ENCODE data around the gene ADAMTS15. TPM values are rescaled to one million over a fixed set of nuclear protein-coding genes. Genes with fewer than 3 reads are reported as not detected.

Gene ADAMTS15
- total RNA-seq, 2 experiments from 2014 or later = 0.08 to 0.11 TPM

DNA sequence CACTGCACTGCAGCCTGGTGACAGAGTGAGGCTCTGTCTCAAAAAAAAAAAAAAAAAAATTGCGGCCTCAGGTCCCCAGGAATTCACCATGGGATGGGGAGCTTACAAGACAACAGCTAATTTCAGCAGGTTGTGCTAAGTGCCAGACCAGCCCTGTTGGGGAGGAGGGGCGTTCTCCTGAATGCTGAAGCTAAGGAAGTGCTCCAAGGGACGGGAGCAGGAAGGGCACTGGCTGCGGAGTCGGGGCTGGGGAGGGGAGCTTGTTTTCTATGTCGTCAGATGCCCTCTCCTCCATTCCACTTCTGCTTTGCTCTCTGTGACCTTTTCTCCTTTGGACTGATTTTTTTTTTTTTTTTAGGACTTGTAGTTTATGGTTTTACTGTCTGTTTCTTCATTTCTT, 4.5 kb downstream of the ADAMTS15 start:
- DNase-seq = no peak
- peaks cover 56% of the 10 kb centered on the region for H3K27me3 Mint-ChIP-seq
- peaks cover 3% of the 10 kb centered on the region for H3K4me1 Mint-ChIP-seq (ENCODE audit: low read depth)
- Histone ChIP-seq H3K4me3 (ENCODE audit: low read length) (no peak overlapping the region), H3K36me3 (ENCODE audit: insufficient read depth, low read length) (no peaks in the 10 kb centered on the region), H3K27ac (ENCODE audit: low read depth in 1 of 2, low read length in 2 of 2) (no peak overlapping the region), H3K27me3 (ENCODE audit: control insufficient read depth in 1 of 2, insufficient read depth in 2 of 2, low read length in 2 of 2) (peaks cover 13 to 38% of the 10 kb centered on the region in 2 experiments), H3K9me3 (ENCODE audit: control insufficient read depth in 1 of 2, insufficient read depth in 1 of 2, low read length in 2 of 2) (peaks cover 0 to 7% of the 10 kb centered on the region in 2 experiments), H3K4me1 (ENCODE audit: insufficient read depth, low read length) (peaks cover 13% of the 10 kb centered on the region)
- CTCF ChIA-PET = interaction anchor here (0.7 kb wide), 1 partner anchor 10 kb away, joined by 5 read pairs; no protein-coding TSS in a partner anchor
- ATAC-seq (ENCODE audit: poor library complexity) = no peak
- no peak overlapping the region for H3K4me3 Mint-ChIP-seq
- H3K9me3 Mint-ChIP-seq = no peaks in the 10 kb centered on the region
- POLR2A ChIA-PET = no interaction called here
- no peak overlapping the region for H3K27ac Mint-ChIP-seq
- no peaks in the 10 kb centered on the region for H3K36me3 Mint-ChIP-seq (ENCODE audit: low read depth)
- intact Hi-C loops (cut with DNase I, micrococcal nuclease) = no loop called here
- TF ChIP-seq, protein P1, sequence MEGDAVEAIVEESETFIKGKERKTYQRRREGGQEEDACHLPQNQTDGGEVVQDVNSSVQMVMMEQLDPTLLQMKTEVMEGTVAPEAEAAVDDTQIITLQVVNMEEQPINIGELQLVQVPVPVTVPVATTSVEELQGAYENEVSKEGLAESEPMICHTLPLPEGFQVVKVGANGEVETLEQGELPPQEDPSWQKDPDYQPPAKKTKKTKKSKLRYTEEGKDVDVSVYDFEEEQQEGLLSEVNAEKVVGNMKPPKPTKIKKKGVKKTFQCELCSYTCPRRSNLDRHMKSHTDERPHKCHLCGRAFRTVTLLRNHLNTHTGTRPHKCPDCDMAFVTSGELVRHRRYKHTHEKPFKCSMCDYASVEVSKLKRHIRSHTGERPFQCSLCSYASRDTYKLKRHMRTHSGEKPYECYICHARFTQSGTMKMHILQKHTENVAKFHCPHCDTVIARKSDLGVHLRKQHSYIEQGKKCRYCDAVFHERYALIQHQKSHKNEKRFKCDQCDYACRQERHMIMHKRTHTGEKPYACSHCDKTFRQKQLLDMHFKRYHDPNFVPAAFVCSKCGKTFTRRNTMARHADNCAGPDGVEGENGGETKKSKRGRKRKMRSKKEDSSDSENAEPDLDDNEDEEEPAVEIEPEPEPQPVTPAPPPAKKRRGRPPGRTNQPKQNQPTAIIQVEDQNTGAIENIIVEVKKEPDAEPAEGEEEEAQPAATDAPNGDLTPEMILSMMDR (IDR thresholded peaks at IDR 0.05) = no peak

DNA sequence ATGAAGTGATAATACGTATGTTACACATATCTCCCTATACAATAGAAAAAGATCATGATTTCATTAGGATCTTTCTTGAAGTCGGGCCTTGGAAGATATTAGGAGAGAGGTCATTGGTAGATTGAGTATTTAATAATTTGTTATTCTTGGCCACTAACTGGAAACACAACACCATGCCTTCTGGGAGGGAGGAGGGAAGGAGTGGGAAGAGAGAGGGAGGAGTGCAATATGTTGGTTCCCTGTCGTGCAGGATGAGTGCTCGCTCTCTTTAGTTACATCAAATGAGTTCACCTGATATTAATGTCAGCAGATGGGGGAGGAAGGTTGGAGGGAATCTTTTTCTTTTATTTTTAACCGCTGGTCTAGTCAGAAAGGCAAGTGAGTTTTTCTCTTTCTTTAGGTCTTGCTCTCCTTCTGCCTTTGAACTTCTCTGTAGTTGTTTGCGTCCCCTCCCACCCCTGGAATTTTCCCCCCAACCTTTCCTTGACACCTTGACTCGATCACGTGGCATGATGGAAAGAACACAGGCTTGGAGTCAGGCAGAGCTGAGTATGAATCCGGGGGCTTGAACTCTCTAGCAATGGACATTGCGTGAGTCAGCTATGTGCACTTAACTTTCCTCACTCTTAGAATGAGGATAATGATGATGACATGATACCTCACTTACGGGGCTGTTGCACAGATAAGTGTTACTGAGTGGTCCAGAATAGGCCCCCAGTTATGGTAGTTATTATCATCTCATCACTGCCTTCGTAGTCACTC, 6.2 kb downstream of the ADAMTS15 start:
- Mint-ChIP-seq H3K4me1 (ENCODE audit: low read depth) (no peaks in the 10 kb centered on the region), H3K27me3 (peaks cover 57% of the 10 kb centered on the region), H3K4me3 (no peak overlapping the region), H3K9me3 (no peaks in the 10 kb centered on the region), H3K36me3 (ENCODE audit: low read depth) (no peaks in the 10 kb centered on the region), H3K27ac (no peak overlapping the region)
- Histone ChIP-seq H3K36me3 (ENCODE audit: insufficient read depth, low read length) (no peaks in the 10 kb centered on the region), H3K4me3 (ENCODE audit: low read length) (no peak overlapping the region), H3K9me3 (ENCODE audit: control insufficient read depth in 1 of 2, insufficient read depth in 1 of 2, low read length in 2 of 2) (peaks cover 0 to 6% of the 10 kb centered on the region in 2 experiments), H3K27me3 (ENCODE audit: control insufficient read depth in 1 of 2, insufficient read depth in 2 of 2, low read length in 2 of 2) (peaks cover 4 to 20% of the 10 kb centered on the region in 2 experiments), H3K4me1 (ENCODE audit: insufficient read depth, low read length) (no peaks in the 10 kb centered on the region), H3K27ac (ENCODE audit: low read depth in 1 of 2, low read length in 2 of 2) (no peak overlapping the region)
- POLR2A ChIA-PET = no interaction called here
- TF ChIP-seq, protein P1 (IDR thresholded peaks at IDR 0.05) = no peak
- no peak for ATAC-seq (ENCODE audit: poor library complexity)
- intact Hi-C loops (cut with DNase I, micrococcal nuclease) = no loop called here
- CTCF ChIA-PET = no interaction called here
- DNase-seq = no peak

DNA sequence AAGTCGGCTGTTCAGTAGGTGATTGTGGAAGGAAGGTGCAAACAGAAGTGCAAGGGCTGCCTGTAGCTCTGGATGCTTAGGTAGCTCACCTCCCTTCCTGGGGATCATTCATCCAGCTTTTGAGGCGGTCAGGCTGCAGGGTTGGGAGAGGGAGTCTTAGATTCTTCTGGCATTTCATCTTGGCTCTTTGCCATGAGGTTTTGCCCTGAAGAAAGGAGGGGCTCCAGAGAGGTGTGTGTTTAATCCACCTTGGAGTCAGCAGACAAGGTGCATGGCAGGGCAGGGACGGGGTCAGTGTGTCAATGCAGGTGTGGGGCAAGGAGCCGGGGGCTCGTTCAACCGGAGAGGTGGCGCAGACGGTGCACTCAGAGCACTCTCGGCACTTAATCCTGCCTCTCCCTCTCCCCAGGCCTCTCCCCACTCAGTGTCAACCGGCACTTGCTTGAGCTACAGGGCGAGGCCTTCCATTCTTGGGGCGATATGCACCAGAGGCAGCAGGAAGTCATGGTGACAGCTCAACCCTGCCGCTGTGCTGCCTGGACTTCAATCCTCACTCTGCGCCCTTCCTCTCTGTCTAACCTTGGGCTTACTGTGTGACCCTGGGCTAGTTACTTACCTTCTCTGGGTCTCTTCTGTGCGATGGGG, 7.2 kb downstream of the ADAMTS15 start:
- no peaks in the 10 kb centered on the region for H3K9me3 Mint-ChIP-seq
- Histone ChIP-seq H3K27me3 (ENCODE audit: control insufficient read depth in 1 of 2, insufficient read depth in 2 of 2, low read length in 2 of 2) (peaks cover 2 to 12% of the 10 kb centered on the region in 2 experiments), H3K4me1 (ENCODE audit: insufficient read depth, low read length) (no peaks in the 10 kb centered on the region), H3K4me3 (ENCODE audit: low read length) (no peak overlapping the region), H3K36me3 (ENCODE audit: insufficient read depth, low read length) (no peaks in the 10 kb centered on the region), H3K27ac (ENCODE audit: low read depth in 1 of 2, low read length in 2 of 2) (no peak overlapping the region), H3K9me3 (ENCODE audit: control insufficient read depth in 1 of 2, insufficient read depth in 1 of 2, low read length in 2 of 2) (no peaks in the 10 kb centered on the region)
- ChIA-PET CTCF (no interaction called here), POLR2A (no interaction called here)
- H3K27ac Mint-ChIP-seq = no peak overlapping the region
- ATAC-seq (ENCODE audit: poor library complexity) (no peak), DNase-seq (no peak)
- intact Hi-C loops (cut with DNase I, micrococcal nuclease) = no loop called here
- H3K4me3 Mint-ChIP-seq = no peak overlapping the region
- TF ChIP-seq, protein P1 (IDR thresholded peaks at IDR 0.05) = no peak
- no peaks in the 10 kb centered on the region for H3K36me3 Mint-ChIP-seq (ENCODE audit: low read depth)
- H3K27me3 Mint-ChIP-seq = peaks cover 51% of the 10 kb centered on the region
- no peaks in the 10 kb centered on the region for H3K4me1 Mint-ChIP-seq (ENCODE audit: low read depth)
